WI38 (cell line): Measurements from ENCODE around the gene MYBBP1A.
A peak's percentile ranks its signal among the peaks of the same experiment; 100 is the strongest.

ENCODE experiments used
- H3K4me3 ChIP-seq: 2 replicates; pipeline ENCODE4 v1.5.1; 2011; ENCODE audit warnings: low read depth, mild to moderate bottlenecking, control low read depth, low read length
- CTCF ChIP-seq: IDR thresholded peaks from 2 replicates; pipeline ENCODE4 v1.5.1; 2012; ENCODE audit warnings: low read depth, mild to moderate bottlenecking, control low read depth, low read length

Gene MYBBP1A

GRCh38 chr17:4558347-4558971 is 3.3 kb upstream of the MYBBP1A start:
- H3K4me3 ChIP-seq = no peak overlapping the region
- TF ChIP-seq CTCF = no peak

DNA sequence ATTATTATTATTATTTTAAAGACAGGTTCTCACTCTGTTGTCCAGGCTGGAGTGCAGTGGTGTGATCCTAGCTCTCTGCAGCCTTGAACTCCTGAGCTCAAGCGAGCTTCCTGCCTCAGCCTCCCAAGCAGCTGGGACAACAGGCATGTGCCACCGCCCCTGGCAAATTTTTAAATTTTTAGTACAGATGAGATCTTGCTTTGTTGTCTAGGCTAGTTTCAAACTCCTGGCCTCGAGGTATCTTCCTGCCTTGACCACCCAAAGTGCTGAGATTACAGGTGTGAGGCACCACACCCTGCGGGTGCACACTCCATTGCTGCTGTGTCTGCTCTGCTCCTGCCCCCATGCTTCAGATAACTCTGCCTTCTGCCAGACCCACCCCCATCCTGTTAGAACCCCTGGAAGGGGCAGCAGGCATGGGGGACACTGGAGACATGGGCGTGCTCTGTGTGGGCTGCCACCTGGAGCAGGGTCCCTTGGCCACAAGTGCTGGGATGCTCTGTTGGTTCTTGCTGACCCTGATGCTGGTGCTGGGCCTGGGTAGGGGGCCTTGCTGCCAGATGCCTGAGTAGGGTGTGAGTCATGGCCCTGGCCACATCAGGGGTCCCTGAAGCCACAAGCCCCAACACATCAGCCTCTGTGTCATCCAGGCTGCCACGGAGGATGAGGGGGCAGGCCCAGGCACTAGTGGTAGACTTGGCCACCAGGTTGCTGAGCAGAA is 2.6 kb upstream of the MYBBP1A start:
- no peak overlapping the region for H3K4me3 ChIP-seq
- no peak for TF ChIP-seq CTCF

GRCh38 chr17:4556996-4557395 is 1.8 kb upstream of the MYBBP1A start:
- no peak for TF ChIP-seq CTCF
- H3K4me3 ChIP-seq = no peak overlapping the region

DNA sequence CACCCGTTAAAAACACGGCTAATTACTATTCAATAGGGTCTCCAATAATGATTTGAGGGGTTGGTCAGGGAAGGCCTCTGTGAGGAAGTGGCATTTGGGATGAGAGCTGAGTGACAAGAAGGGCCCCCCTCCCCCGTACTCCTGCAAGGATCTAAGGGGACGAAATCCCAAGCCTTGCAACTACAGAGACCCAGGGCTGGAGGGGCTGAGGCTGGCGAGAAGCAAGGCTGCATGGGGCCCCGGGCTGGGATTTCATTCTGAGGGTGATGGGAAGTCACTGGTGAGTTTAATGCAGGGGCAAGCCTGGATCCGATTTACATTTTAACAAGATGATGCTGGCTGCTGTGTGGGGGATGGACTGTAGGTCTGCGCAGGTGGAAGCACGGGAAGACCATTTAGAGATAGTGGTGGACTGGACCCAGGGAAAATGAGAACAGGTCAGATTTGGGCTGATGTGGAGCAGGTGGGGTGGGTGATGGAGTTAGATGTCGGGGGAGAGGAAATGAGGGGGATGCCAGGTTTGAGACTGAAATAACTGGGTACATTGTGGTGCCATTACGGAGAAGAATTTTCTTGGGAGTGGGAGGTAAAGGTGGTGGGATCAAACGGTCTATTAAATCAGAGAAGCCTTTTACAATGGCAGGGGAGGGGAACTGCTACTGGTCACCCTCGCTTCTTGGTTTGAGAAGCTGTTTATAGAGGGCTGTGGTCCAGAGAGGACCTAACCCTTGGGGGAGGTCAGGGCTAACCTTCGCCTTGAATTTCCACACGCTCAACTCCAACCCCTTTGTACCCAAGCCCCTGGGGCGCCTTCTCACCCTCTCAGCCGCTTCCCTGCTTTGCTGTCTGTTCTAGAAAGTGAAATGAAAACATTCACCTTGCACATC is 932 bp upstream of the MYBBP1A start:
- H3K4me3 ChIP-seq = peak overlapping the region; percentile 91
- TF ChIP-seq CTCF = no peak

DNA sequence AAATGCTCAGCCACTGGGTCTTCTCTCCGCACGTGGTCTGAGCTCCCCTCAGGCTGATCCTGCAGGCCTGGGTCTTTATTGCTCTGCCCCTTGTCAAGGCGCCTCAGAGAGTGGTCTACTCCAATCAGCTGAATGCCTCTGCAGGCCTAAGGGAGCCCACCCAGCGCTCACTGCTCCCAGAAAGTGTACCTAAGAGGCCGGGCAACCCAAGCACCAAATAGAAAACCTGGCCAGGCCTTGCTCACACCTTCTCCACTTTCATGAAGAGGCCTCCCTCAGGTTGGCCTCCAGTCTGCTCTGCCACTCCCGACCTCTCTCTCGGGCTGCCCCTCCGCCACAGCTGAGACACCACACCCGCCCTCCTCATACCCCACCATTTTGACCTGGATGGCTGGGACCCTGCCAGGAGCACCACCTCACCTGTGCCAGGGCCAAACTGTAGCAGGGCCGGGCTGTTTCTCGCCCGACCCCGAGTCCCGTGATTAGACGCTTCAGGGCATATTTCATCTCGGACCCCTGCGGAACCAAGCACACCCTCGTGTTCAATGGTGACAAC is 665 bp downstream of the MYBBP1A start:
- TF ChIP-seq CTCF = no peak
- H3K4me3 ChIP-seq = peak overlapping the region; percentile 91

DNA sequence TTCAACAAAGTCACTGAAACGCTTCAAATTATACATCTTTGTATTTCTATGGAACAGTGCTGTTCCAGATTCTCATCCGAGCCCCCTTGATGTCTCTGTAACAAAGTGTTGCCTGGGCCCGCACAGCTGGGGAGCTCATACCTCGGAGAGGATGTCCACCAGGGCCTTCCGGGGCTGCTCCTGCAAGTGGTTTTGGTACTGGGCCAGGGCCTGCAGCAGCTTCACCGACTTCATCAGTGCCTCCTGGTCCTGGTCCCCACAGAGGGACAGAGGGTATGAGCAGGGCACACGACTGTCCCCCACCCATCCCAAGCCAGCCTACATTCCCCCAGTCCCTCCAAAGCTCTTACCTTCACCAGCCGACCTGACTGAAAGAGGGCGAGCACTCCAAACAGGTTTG is 1.5 kb downstream of the MYBBP1A start:
- TF ChIP-seq CTCF = no peak
- H3K4me3 ChIP-seq = peak overlapping the region; percentile 91; the same call in 1 of the 2 replicates
